Body of pancreas (tissue), 4 donors: ENCODE results near the gene PCDHGB6.

Experiments used
- CTCF ChIP-seq, 7 experiments: fragments of 450-650 bp in 4 of 7; fragments of 200-600 bp in 3 of 7; sonication (generic) in 3 of 7; IDR thresholded peaks; one replicate each; pipeline ENCODE4 v1.5.1; 2016 to 2019; ENCODE audit warnings: antibody characterized with exemption in 7 of 7
- POLR2A ChIP-seq, 3 donors: fragments of 450-650 bp; IDR thresholded peaks; one replicate each; pipeline ENCODE4 v1.6.1; 2016; ENCODE audit warnings: antibody characterized with exemption in 3 of 3, mild to moderate bottlenecking in 2 of 3

- TF ChIP-seq POLR2A (IDR thresholded peaks at IDR 0.05) (no peak), CTCF (IDR thresholded peaks at IDR 0.05) (no peak)
Observed at GRCh38 chr5:141398608-141399007, 9.2 kb upstream of the PCDHGB6 start.
